CD4-positive, alpha-beta T cell treated with Interleukin-10 for 1 hour (primary cell): ENCODE measurements around the gene USP35.

ENCODE experiments used
- DNase-seq: peaks from one replicate; pipeline ENCODE4 v3.0.0-alpha.2; 2020

Gene USP35

GRCh38 chr11:78234006-78234405, 45.3 kb downstream of the USP35 start:
- no peak for DNase-seq

GRCh38 chr11:78237293-78238046, 48.8 kb downstream of the USP35 start:
- DNase-seq, result no peak

GRCh38 chr11:78239781-78240180, 51.1 kb downstream of the USP35 start:
- no peak for DNase-seq

DNA sequence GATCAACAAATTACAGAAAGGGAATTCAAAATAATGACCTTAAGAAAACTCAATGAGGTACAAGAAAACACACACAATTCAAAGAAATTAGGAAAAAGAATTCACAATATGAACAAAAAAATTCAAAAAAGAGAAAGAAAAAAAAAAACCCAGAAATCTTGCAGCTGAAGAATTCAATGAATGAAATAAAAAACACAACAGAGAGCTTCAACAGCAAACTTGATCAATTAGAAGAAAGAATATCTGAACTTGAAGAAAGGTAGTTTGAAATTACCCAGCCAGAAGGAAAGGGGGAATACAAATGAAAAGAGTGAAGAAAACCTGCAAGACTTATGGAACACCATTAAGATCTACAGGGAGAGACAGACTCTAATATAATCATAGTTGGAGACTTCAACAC, 52.8 kb downstream of the USP35 start:
- DNase-seq, result no peak

GRCh38 chr11:78244080-78244479, 55.4 kb downstream of the USP35 start:
- DNase-seq, result no peak

- DNase-seq, result no peak
Observed at GRCh38 chr11:78244546-78245255, 56.0 kb downstream of the USP35 start.

DNA sequence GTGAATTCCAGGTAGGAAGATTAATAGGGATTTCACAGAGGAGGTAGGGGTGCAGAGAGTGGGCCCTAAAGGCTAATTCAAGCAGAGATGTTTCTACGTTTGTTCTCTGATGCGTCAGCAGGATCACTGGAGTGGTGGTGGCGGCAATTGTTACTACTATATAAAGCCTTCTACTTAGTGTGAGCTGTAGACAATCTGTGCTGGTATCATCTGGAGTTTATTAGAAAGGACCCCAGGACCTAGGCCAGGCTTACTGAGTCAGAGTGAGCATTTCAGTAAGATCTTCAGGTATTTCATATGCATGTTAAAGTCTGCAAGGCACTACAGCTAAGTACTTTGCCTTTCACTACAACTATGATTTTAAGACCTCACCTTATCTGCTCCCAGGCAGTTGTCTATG, 59.5 kb downstream of the USP35 start:
- DNase-seq, result no peak

DNA sequence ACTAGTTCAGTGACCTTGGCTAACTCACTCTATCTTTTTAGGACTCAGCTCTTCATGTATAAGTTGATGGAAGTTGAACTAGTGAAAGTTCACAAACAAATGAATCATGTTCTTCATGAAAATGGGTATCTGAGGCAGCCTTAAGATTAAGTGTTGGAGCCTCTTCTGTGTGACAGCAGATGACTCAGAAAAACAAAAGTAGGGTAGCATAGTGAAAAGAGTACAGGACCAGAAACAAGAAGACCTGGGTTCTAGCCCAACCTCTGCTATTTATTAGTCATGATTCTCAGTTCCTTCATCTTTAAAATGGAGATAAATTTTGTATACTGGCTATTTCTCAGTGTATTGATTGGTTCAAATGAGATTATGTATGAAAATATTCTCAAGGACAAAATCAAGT, 60.2 kb downstream of the USP35 start:
- no peak for DNase-seq

DNA sequence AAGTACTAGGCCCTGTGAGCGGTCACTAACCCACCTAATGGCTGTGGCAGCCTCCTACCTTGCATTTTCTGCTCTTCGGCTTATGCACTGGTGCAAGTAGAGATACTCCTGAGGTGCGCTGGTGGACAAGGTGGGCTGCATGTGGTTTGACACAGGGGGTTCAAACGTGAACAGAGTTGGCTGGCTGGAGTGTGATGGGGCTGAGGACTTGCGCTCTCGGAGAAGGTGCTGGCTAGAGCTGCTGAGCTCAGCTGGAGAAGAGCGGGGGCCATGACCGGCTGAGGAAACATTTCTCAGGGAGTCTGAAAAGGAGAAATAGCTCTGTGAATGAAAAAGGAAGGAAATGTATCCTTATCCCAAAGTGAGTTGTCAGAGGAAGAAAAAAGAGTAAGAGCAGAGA, 61.4 kb downstream of the USP35 start:
- no peak for DNase-seq

DNA sequence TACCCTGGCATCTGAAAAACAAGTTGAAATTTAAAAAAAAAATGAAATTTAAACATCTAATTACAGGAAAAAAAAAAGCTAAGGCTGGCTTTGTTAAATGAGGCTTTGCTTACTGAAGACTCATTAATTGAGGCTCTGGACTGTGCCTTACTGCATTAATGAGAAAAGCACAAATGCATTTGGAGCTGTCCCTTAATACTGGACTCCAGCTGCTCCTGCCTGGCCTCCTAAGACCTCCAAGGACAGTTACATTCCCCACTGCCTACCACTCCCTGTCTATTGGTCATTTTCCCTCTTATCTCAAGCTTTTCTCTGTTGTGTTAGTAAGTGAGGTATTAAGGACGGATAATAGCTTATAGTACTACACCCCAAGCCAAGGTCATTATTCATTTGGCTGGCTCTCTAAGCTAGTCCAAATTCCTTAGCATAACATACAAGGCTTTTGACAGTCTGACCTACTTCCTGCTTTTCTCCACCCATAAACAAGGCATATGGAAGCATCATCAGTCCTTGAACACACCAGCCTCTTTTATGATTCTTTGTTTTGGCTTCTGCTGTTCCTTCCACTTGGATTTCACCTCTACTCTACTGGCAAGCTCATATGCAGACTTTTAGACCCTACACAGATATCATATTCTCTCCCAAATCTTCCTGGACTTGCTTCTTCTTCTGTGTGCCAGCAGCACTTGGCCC, 62.5 kb downstream of the USP35 start:
- DNase-seq, result no peak

- DNase-seq, result no peak
Observed at GRCh38 chr11:78253797-78254196, 65.1 kb downstream of the USP35 start.

DNA sequence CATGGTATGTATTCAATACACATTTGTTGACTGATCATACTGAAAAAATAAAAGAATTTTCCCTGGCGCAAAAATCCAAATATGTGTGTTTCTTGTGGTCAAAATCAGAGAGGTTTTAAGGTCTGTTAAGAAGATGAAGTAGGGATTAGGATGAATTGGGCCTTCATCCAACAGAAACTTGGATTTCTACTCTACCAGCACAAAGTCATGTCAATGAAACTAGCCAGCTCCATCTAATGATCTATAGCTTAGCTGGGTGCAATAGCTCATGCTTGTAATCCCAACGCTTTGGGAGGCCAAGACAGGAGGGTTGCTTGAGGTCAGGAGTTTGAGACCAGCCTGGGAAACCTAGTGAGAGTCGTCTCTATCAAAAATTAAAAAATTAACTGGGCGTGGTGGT, 65.5 kb downstream of the USP35 start:
- DNase-seq, result no peak

DNA sequence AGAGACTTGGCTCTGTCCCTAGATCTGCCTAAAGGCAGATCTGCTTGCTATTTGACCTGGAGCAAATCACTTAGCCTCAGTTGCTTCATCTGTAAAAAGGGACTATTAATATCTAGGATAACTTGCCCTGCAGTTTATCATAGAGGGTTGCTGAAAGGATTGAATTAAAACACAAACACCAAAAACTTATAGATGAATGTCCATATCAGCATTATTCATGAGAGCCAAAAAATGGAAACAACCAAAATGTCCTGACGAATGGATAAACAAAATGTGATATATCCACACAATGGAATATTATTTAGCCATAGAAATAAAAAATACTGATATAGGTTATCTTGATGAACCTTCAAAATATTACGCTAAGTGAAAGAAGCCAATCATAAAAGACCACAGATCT, 67.2 kb downstream of the USP35 start:
- no peak for DNase-seq

DNA sequence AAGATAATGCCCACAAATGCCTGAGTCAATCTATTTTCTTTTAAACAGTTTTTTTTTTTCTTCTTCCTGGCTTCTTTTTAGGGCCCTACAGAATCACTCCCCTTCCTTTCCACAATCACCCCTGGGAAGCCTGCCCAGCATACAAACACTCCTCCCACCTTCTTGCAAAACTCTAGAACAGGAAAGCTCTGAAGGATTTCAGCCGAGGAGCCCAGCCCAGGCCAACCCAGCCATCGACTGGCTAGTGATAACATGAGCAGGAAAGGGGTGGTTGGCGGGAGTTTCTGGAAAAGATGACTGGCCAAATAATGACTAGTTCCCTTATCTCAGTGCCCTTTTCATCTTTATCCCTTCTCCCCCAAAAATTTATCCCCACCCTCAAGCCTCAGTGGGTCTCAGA, 68.2 kb downstream of the USP35 start:
- no peak for DNase-seq

DNA sequence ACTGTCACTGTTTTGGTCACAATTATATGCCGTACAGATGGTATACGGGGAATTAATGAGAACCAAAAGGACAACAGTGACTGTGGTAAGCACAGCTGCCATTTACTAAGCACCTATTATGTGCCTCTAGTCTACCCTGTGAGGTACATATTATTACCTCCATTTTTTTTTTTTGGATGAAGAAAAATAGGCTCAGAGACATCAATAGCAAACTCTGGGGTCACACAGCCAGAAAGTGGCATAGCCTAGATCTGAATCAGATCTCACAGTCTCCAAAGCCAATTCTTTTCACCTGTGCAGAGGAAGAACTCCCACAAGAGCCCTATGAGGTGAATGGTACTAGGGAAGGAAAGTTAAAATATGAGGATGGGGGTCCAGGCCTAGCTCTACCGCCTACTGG, 68.9 kb downstream of the USP35 start:
- DNase-seq, result no peak

GRCh38 chr11:78259777-78260487, 71.2 kb downstream of the USP35 start:
- DNase-seq, result no peak

- no peak for DNase-seq
Observed at GRCh38 chr11:78261367-78261766, 72.6 kb downstream of the USP35 start.

DNA sequence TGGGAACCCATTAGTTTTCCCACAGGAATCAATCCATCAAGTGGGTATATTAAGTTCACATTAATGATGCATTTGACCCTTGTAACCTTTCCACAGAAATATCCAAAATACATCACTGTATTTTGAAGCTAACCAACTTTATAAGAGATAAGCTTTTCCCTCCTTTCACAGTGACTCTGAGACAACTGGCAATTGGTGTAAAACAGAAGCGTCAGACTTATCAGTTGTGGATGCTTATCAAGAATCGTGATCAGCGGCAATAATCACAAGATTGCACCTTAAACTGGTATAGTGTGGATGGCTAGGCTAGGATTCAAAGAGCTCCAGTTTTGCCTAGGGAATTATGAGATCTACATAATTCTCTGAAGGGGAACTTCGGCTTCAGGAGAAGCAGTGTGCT, 73.1 kb downstream of the USP35 start:
- DNase-seq, result no peak

DNA sequence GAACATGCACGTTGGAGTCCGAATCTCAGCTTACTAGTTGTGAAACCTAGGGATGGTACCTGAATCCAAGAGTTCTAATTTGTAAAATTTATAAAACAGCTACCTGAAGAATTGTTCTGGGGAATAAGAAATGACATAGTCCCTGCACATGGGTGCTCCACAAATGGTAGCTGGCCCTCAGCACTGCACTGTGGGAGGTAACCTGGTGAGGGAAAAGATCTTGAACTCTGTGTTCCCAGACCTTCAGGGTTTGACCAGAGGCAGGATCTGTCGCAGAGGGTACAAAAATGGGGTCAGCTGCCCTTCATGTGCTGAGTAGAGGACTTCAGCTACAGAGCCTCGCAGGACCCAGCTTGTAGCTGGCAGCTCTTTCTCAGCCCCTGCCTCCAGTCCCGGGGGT, 73.5 kb downstream of the USP35 start:
- no peak for DNase-seq

GRCh38 chr11:78262691-78263090, 74.0 kb downstream of the USP35 start:
- DNase-seq, result no peak
